HL-60 (cell line): ENCODE results near the gene TRIM62.

ENCODE experiments used
- CTCF ChIP-seq: IDR thresholded peaks from one replicate; pipeline ENCODE4 v1.5.1; 2011; ENCODE audit warnings: low read length, control low read depth, inconsistent platforms; ENCODE audit not compliant: insufficient read depth
- GABPA ChIP-seq: IDR thresholded peaks from 2 replicates; pipeline ENCODE4 v1.6.1; 2012; ENCODE audit warnings: low read depth
- POLR2AphosphoS5 ChIP-seq: IDR thresholded peaks from 2 replicates; pipeline ENCODE4 v1.6.1; 2012; ENCODE audit warnings: low read depth
- SPI1 ChIP-seq: IDR thresholded peaks from 2 replicates; pipeline ENCODE4 v1.6.1; 2012; ENCODE audit warnings: low read depth, mild to moderate bottlenecking, borderline replicate concordance

DNA sequence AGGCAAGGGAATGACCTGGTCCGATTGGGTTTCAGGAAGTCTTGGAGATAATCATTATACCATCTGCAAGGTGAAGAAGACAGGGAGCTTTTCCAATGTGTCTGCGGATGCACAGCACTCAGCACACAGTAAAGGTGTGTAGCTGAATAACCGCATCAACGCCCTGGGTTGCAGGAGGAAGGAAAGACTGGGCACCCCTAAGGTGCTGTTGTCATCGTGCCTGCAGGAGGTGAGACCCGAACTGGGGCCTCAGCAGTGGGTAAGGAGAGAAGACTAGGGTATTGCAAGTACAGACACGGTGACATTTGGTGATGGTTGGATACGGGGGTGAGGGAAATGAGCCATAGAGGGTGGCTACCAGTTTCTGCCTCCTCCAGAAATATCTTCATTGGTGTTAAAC, 1.1 kb upstream of the TRIM62 start:
- no peak for TF ChIP-seq CTCF
- TF ChIP-seq GABPA: no peak
- TF ChIP-seq SPI1: no peak
- TF ChIP-seq POLR2AphosphoS5: no peak
